Measurements from ENCODE around the gene RNF126.

RNF126 gene

DNA sequence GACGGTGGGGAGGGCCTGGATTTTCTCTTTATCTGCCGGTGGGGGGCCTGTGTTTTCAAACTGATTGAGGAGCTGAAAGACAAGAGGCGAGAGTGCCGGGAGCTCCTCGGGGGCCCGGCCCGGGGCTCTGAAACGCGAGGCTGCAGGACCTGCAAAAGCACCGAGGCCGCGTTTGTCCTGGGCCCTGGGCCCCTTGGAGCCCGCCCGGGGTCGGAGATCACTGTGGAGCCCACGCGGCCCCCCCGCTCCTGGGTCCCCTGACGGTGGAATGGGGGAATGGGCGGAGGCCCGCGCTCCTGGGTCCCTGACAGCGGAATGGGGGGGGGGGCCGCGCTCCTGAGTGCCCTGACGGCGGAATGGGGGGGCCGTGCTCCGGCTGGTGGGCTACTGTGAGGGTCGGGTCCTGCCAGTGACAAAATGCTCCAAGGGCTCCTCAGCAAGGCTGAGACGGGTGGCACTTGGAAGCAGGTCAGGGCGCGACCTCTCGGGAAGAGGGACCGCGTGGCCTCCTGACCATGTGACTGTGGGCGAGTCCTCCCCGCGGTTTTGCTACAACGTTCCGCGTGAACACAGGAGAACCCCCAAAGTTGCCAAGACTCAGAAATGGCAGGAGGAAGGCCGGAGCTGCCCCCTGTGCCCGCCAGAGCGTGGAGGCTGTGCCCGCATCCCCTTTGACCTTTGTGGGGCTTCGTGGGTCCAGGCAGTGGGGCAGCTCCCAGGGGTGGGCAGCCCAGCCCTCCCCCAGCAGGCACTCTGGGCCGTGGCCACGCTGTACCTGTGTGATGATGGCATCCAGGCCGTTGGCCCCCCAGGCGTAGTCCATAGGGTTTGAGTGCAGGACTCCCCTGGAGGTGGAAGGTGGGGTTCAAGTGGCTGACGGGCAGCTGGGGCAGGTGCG, 13.9 kb downstream of the RNF126 start:
- Histone ChIP-seq H3K9me3 (ENCODE audit: insufficient read depth, low read length, severe bottlenecking) (no peaks in the 10 kb centered on the region), H3K4me2 (ENCODE audit: insufficient read depth, low read length) (no peak overlapping the region), H3K9ac (ENCODE audit: low read depth, low read length) (no peak overlapping the region), H3K36me3 (ENCODE audit: insufficient read depth, low read length) (peaks cover 84% of the 10 kb centered on the region), H3K4me3 (ENCODE audit: low read depth in 1 of 2, low read length in 2 of 2) (no peak overlapping the region), H4K20me1 (ENCODE audit: insufficient read depth, low read length) (peaks cover 59% of the 10 kb centered on the region), H2AFZ (ENCODE audit: low read depth, low read length) (no peak overlapping the region), H3K27me3 (ENCODE audit: insufficient read depth, low read length, poor library complexity) (no peaks in the 10 kb centered on the region), H3K4me1 (ENCODE audit: insufficient read depth, low read length) (no peaks in the 10 kb centered on the region), H3K79me2 (ENCODE audit: insufficient read depth, low read length) (peaks cover 34% of the 10 kb centered on the region), H3K27ac (ENCODE audit: low read length) (no peak overlapping the region)
- ATAC-seq (ENCODE audit: insufficient read depth, low read depth) = no peak
- no peak for DNase-seq
- TF ChIP-seq EZH2 (IDR thresholded peaks at IDR 0.05; ENCODE audit: borderline replicate concordance, low read depth, low read length, severe bottlenecking) = no peak
- TF ChIP-seq, protein P1, sequence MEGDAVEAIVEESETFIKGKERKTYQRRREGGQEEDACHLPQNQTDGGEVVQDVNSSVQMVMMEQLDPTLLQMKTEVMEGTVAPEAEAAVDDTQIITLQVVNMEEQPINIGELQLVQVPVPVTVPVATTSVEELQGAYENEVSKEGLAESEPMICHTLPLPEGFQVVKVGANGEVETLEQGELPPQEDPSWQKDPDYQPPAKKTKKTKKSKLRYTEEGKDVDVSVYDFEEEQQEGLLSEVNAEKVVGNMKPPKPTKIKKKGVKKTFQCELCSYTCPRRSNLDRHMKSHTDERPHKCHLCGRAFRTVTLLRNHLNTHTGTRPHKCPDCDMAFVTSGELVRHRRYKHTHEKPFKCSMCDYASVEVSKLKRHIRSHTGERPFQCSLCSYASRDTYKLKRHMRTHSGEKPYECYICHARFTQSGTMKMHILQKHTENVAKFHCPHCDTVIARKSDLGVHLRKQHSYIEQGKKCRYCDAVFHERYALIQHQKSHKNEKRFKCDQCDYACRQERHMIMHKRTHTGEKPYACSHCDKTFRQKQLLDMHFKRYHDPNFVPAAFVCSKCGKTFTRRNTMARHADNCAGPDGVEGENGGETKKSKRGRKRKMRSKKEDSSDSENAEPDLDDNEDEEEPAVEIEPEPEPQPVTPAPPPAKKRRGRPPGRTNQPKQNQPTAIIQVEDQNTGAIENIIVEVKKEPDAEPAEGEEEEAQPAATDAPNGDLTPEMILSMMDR (IDR thresholded peaks at IDR 0.05; ENCODE audit: borderline replicate concordance, extremely low read depth, low read length, poor library complexity, severe bottlenecking) = no peak

DNA sequence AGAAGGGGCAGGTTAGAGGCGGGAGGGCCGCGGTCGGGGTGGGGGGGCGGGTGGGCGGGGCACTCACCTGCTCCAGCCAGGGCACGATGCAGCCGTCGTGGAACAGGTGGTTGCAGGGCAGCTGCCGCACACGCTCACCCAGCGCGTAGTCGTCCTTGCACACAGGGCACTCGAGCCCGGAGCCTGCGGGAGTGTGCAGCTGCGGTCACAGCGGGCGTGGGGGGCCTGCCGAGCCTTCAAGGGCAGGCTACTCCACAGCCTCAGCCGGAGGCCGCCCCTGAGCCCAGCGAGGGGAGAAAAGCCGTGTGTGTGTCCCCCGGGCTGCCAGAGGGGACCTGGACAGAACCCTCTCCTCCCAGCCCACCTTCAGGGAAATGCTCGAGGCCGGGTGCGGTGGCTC, 14.7 kb downstream of the RNF126 start:
- peaks cover 51% of the 10 kb centered on the region for H4K20me1 ChIP-seq (ENCODE audit: insufficient read depth, low read length)
- H3K36me3 ChIP-seq (ENCODE audit: insufficient read depth, low read length) = peaks cover 76% of the 10 kb centered on the region
- H3K4me3 ChIP-seq (ENCODE audit: low read depth in 1 of 2, low read length in 2 of 2) = no peak overlapping the region
- no peak overlapping the region for H2AFZ ChIP-seq (ENCODE audit: low read depth, low read length)
- H3K4me1 ChIP-seq (ENCODE audit: insufficient read depth, low read length) = no peaks in the 10 kb centered on the region
- H3K9me3 ChIP-seq (ENCODE audit: insufficient read depth, low read length, severe bottlenecking) = no peaks in the 10 kb centered on the region
- H3K27ac ChIP-seq (ENCODE audit: low read length) = no peak overlapping the region
- no peak overlapping the region for H3K9ac ChIP-seq (ENCODE audit: low read depth, low read length)
- no peak overlapping the region for H3K4me2 ChIP-seq (ENCODE audit: insufficient read depth, low read length)
- DNase-seq (no peak), ATAC-seq (ENCODE audit: insufficient read depth, low read depth) (no peak)
- H3K79me2 ChIP-seq (ENCODE audit: insufficient read depth, low read length) = peaks cover 26% of the 10 kb centered on the region
- TF ChIP-seq, protein P1 (IDR thresholded peaks at IDR 0.05; ENCODE audit: borderline replicate concordance, extremely low read depth, low read length, poor library complexity, severe bottlenecking) = no peak
- no peak for TF ChIP-seq EZH2 (IDR thresholded peaks at IDR 0.05; ENCODE audit: borderline replicate concordance, low read depth, low read length, severe bottlenecking)
- no peaks in the 10 kb centered on the region for H3K27me3 ChIP-seq (ENCODE audit: insufficient read depth, low read length, poor library complexity)

DNA sequence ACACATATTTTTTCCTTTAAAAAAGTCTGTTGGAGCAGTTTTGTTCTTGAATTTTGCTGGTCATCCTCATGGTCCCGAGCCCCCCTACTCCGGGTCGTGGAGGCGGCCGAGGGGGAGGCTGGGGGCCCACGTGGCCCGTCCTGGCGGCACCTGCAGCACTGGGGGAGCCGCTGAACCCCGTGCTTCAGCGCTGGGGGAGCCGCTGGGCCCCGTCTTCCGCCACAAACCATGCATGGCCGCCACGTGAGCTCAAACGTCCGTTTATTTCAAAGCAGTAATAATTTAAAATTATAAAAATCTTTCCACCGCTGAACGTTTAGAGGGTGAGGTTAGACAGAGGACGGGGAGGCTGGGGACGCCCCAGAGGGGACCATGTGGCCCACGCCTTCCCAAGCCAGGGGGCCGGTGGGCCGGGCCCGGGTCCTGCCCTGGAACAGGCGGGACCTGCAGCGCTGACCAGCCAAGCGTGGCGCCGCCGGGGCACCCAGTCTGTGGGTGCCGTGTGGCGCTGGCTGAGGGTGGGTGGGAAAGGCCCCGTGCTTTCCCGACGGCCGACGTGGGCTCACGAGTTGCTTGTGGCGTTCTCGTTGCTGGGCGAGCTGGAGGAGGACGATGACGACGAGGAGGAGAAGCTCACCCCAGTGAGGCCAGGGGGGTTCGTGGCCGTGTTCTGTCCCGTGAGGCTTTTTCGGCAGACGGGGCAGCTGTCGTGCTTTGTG, 15.3 kb downstream of the RNF126 start:
- Histone ChIP-seq H3K9me3 (ENCODE audit: insufficient read depth, low read length, severe bottlenecking) (no peaks in the 10 kb centered on the region), H3K4me2 (ENCODE audit: insufficient read depth, low read length) (no peak overlapping the region), H3K27ac (ENCODE audit: low read length) (no peak overlapping the region), H3K4me1 (ENCODE audit: insufficient read depth, low read length) (no peaks in the 10 kb centered on the region), H3K9ac (ENCODE audit: low read depth, low read length) (no peak overlapping the region), H3K27me3 (ENCODE audit: insufficient read depth, low read length, poor library complexity) (no peaks in the 10 kb centered on the region), H2AFZ (ENCODE audit: low read depth, low read length) (no peak overlapping the region), H3K4me3 (ENCODE audit: low read depth in 1 of 2, low read length in 2 of 2) (no peak overlapping the region), H3K36me3 (ENCODE audit: insufficient read depth, low read length) (peaks cover 70% of the 10 kb centered on the region), H3K79me2 (ENCODE audit: insufficient read depth, low read length) (peaks cover 20% of the 10 kb centered on the region), H4K20me1 (ENCODE audit: insufficient read depth, low read length) (peaks cover 45% of the 10 kb centered on the region)
- DNase-seq (no peak), ATAC-seq (ENCODE audit: insufficient read depth, low read depth) (no peak)
- TF ChIP-seq EZH2 (IDR thresholded peaks at IDR 0.05; ENCODE audit: borderline replicate concordance, low read depth, low read length, severe bottlenecking) = no peak
- TF ChIP-seq, protein P1 (IDR thresholded peaks at IDR 0.05; ENCODE audit: borderline replicate concordance, extremely low read depth, low read length, poor library complexity, severe bottlenecking) = no peak
